ENCODE measurements around the gene TJP1.

The TJP1 gene

DNA sequence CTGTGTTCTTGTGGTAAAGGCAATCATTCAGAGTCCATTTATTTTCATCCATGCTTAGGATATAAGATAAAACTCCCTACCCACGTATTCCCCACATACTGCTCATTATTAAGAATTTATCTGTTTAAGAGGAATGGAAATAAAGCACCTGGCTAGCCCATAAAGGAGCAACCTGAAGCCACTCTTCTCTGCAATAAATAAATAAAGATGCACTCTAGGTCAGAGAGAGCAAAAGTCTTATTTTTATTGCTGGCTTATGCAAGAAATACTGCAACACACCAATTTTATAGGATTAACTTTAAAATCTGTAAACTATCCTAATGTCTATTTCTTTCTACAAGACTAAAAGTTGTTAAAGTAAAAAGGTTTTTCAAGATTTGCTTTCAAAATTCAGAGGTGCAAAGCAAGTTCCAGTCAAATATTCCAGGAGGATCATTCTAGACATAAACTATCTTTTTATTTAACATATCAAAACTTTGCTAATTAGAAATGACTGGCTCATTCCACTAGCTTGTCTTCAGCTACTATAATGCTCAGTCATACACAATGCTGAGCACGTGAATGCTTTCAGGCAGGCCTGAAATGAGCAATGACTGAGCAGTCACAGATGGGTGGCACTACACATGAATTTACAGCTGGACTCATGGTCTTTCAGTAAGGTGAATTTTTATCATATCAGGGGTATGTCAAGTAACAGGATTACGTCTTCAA, 7.1 kb downstream of the TJP1 start:
- H2BK120ac ChIP-seq (ENCODE audit: insufficient read depth, low read length, poor library complexity): no peak overlapping the region
- no peak overlapping the region for H4K8ac ChIP-seq (ENCODE audit: low read depth, low read length)
- H3K9me3 ChIP-seq (ENCODE audit: insufficient read depth, low read depth, low read length): no peaks in the 10 kb centered on the region
- no peak overlapping the region for H2BK5ac ChIP-seq (ENCODE audit: low read depth, low read length, poor library complexity)
- H3K27me3 ChIP-seq (ENCODE audit: insufficient read depth, low read length): no peaks in the 10 kb centered on the region
- H3K23ac ChIP-seq (ENCODE audit: low read length): no peak overlapping the region
- no CpG with 5 or more reads among the region's 3 CpGs for WGBS (ENCODE audit: extremely low coverage, insufficient coverage, insufficient read length)
- H3K27ac ChIP-seq (ENCODE audit: low read depth, low read length): no peak overlapping the region
- H3K4me3 ChIP-seq (ENCODE audit: low read depth, low read length): no peak overlapping the region
- no peak overlapping the region for H4K91ac ChIP-seq (ENCODE audit: low read depth, low read length)
- H3K14ac ChIP-seq (ENCODE audit: low read length): no peak overlapping the region
- H2AK5ac ChIP-seq (ENCODE audit: low read length): no peak overlapping the region
- DNase-seq: peak; percentile 18 to 47
- no peak overlapping the region for H3K18ac ChIP-seq (ENCODE audit: low read length)
- H3K4me1 ChIP-seq (ENCODE audit: control insufficient read depth in 1 of 2, insufficient read depth in 2 of 2, low read length in 2 of 2): peaks cover 4 to 6% of the 10 kb centered on the region in 2 experiments
- H3K4ac ChIP-seq (ENCODE audit: low read depth, low read length): peak overlapping the region; percentile 42
- no peak overlapping the region for H3K9ac ChIP-seq (ENCODE audit: low read length)
- no peaks in the 10 kb centered on the region for H3K79me1 ChIP-seq (ENCODE audit: low read length)
- H3K36me3 ChIP-seq (ENCODE audit: control insufficient read depth in 1 of 2, insufficient read depth in 2 of 2, low read length in 2 of 2): peaks cover 0 to 1% of the 10 kb centered on the region in 2 experiments
- no peak overlapping the region for H2BK12ac ChIP-seq (ENCODE audit: low read length)
- H2AFZ ChIP-seq (ENCODE audit: insufficient read depth, low read length, poor library complexity): no peak overlapping the region
- H3K79me2 ChIP-seq (ENCODE audit: control insufficient read depth, insufficient read depth, low read length, poor library complexity): peaks cover 9% of the 10 kb centered on the region
- H4K12ac ChIP-seq (ENCODE audit: low read depth, low read length): no peak overlapping the region
- no peak overlapping the region for H3K4me2 ChIP-seq (ENCODE audit: low read length)

DNA sequence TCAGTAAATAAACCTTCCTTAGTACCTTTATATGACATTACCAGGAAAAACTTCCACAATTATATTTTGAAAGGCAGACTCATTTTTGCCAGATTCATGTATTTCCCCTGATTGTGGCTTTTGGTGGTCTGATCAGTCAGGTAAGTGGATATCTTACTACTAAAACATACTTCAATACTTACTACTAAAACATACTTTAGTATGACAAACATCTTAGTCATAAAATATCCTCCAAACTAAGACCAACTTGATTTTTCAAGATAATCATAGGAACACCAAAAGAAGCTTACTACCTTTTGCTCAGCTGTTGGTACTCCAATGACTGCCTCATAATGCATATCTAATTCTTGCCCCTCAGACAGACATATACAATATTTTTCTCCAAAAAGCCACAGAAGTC, 9.3 kb downstream of the TJP1 start:
- Histone ChIP-seq H2BK12ac (ENCODE audit: low read length) (no peak overlapping the region), H2AK5ac (ENCODE audit: low read length) (no peak overlapping the region), H3K79me2 (ENCODE audit: control insufficient read depth, insufficient read depth, low read length, poor library complexity) (peaks cover 4% of the 10 kb centered on the region), H3K79me1 (ENCODE audit: low read length) (no peaks in the 10 kb centered on the region), H3K23ac (ENCODE audit: low read length) (no peak overlapping the region), H3K4ac (ENCODE audit: low read depth, low read length) (no peak overlapping the region), H2BK120ac (ENCODE audit: insufficient read depth, low read length, poor library complexity) (no peak overlapping the region), H3K14ac (ENCODE audit: low read length) (no peak overlapping the region), H3K27ac (ENCODE audit: low read depth, low read length) (no peak overlapping the region), H3K18ac (ENCODE audit: low read length) (no peak overlapping the region), H3K9me3 (ENCODE audit: insufficient read depth, low read depth, low read length) (no peaks in the 10 kb centered on the region), H3K4me3 (ENCODE audit: low read depth, low read length) (no peak overlapping the region), H3K4me2 (ENCODE audit: low read length) (no peak overlapping the region), H4K8ac (ENCODE audit: low read depth, low read length) (no peak overlapping the region), H3K4me1 (ENCODE audit: control insufficient read depth in 1 of 2, insufficient read depth in 2 of 2, low read length in 2 of 2) (peaks cover 4 to 6% of the 10 kb centered on the region in 2 experiments), H3K36me3 (ENCODE audit: control insufficient read depth in 1 of 2, insufficient read depth in 2 of 2, low read length in 2 of 2) (no peaks in the 10 kb centered on the region), H2AFZ (ENCODE audit: insufficient read depth, low read length, poor library complexity) (no peak overlapping the region), H3K9ac (ENCODE audit: low read length) (no peak overlapping the region), H4K91ac (ENCODE audit: low read depth, low read length) (no peak overlapping the region), H4K12ac (ENCODE audit: low read depth, low read length) (no peak overlapping the region), H2BK5ac (ENCODE audit: low read depth, low read length, poor library complexity) (no peak overlapping the region), H3K27me3 (ENCODE audit: insufficient read depth, low read length) (no peaks in the 10 kb centered on the region)
- no peak for DNase-seq

DNA sequence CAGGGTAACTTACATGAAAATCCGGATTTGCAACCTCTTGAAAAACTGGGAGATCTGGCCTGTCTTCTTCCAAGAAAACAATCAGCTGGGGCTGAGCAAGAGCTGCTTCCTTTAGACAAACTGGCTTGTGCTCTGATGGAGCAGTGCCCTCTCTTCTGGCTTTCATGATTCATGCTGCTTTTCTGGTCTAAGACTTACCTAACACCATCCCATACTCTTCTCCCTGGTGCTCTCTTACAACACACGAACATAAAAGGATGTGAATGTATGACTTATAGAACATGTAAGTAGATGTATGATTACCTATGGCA, 9.9 kb downstream of the TJP1 start:
- WGBS (ENCODE audit: extremely low coverage, insufficient coverage, insufficient read length): no CpG with 5 or more reads among the region's 2 CpGs
- Histone ChIP-seq H3K4ac (ENCODE audit: low read depth, low read length) (no peak overlapping the region), H2BK5ac (ENCODE audit: low read depth, low read length, poor library complexity) (no peak overlapping the region), H2BK12ac (ENCODE audit: low read length) (no peak overlapping the region), H4K12ac (ENCODE audit: low read depth, low read length) (no peak overlapping the region), H3K79me1 (ENCODE audit: low read length) (no peaks in the 10 kb centered on the region), H2AFZ (ENCODE audit: insufficient read depth, low read length, poor library complexity) (no peak overlapping the region), H2AK5ac (ENCODE audit: low read length) (no peak overlapping the region), H3K4me3 (ENCODE audit: low read depth, low read length) (no peak overlapping the region), H2BK120ac (ENCODE audit: insufficient read depth, low read length, poor library complexity) (no peak overlapping the region), H3K4me1 (ENCODE audit: control insufficient read depth in 1 of 2, insufficient read depth in 2 of 2, low read length in 2 of 2) (peaks cover 4 to 6% of the 10 kb centered on the region in 2 experiments), H3K23ac (ENCODE audit: low read length) (no peak overlapping the region), H3K14ac (ENCODE audit: low read length) (no peak overlapping the region), H3K9ac (ENCODE audit: low read length) (no peak overlapping the region), H3K27ac (ENCODE audit: low read depth, low read length) (no peak overlapping the region), H3K27me3 (ENCODE audit: insufficient read depth, low read length) (no peaks in the 10 kb centered on the region), H3K79me2 (ENCODE audit: control insufficient read depth, insufficient read depth, low read length, poor library complexity) (peaks cover 4% of the 10 kb centered on the region), H4K8ac (ENCODE audit: low read depth, low read length) (no peak overlapping the region), H4K91ac (ENCODE audit: low read depth, low read length) (no peak overlapping the region), H3K9me3 (ENCODE audit: insufficient read depth, low read depth, low read length) (no peaks in the 10 kb centered on the region), H3K36me3 (ENCODE audit: control insufficient read depth in 1 of 2, insufficient read depth in 2 of 2, low read length in 2 of 2) (no peaks in the 10 kb centered on the region), H3K18ac (ENCODE audit: low read length) (no peak overlapping the region), H3K4me2 (ENCODE audit: low read length) (no peak overlapping the region)
- peak; percentile 86 to 96 for DNase-seq

DNA sequence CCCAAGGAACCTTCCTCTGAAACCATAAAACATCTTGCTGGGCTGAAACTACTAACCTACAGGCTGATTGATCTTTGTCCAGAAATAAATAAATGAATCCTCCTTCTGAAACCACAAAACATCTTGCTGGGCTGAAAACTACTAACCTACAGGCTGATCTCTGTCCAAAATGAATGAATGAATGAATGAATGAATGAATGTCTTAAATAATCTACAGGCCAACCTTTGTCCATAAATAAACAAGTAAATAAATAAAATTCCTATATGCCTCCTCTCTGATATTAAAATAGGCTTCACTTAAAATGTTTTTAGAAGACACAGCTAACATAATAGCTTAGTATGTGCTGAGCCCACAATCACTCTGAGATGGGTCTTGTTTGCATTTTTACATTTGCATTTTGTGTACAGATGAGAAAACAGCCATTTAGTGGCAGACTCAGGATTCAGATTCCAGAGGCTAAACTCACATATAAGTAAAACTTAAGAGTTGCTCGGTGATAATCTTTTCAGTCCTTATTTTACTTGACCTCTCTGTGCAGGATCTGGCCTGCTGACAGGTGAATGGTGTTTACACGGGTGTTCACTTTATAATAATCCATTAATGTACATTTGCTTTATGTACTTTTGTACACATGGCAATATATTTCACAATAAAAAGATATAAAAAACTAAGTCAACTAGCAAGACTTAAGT, 10.4 kb downstream of the TJP1 start:
- Histone ChIP-seq H3K4ac (ENCODE audit: low read depth, low read length) (no peak overlapping the region), H3K79me2 (ENCODE audit: control insufficient read depth, insufficient read depth, low read length, poor library complexity) (peaks cover 4% of the 10 kb centered on the region), H3K4me1 (ENCODE audit: control insufficient read depth in 1 of 2, insufficient read depth in 2 of 2, low read length in 2 of 2) (peaks cover 4 to 6% of the 10 kb centered on the region in 2 experiments), H3K18ac (ENCODE audit: low read length) (no peak overlapping the region), H3K9ac (ENCODE audit: low read length) (no peak overlapping the region), H4K91ac (ENCODE audit: low read depth, low read length) (no peak overlapping the region), H3K4me2 (ENCODE audit: low read length) (no peak overlapping the region), H3K27me3 (ENCODE audit: insufficient read depth, low read length) (no peaks in the 10 kb centered on the region), H3K36me3 (ENCODE audit: control insufficient read depth in 1 of 2, insufficient read depth in 2 of 2, low read length in 2 of 2) (no peaks in the 10 kb centered on the region), H3K9me3 (ENCODE audit: insufficient read depth, low read depth, low read length) (no peaks in the 10 kb centered on the region), H2AFZ (ENCODE audit: insufficient read depth, low read length, poor library complexity) (no peak overlapping the region), H4K12ac (ENCODE audit: low read depth, low read length) (no peak overlapping the region), H3K23ac (ENCODE audit: low read length) (no peak overlapping the region), H4K8ac (ENCODE audit: low read depth, low read length) (no peak overlapping the region), H2AK5ac (ENCODE audit: low read length) (no peak overlapping the region), H2BK12ac (ENCODE audit: low read length) (no peak overlapping the region), H3K27ac (ENCODE audit: low read depth, low read length) (peak overlapping the region; percentile 33), H2BK120ac (ENCODE audit: insufficient read depth, low read length, poor library complexity) (no peak overlapping the region), H3K79me1 (ENCODE audit: low read length) (no peaks in the 10 kb centered on the region), H2BK5ac (ENCODE audit: low read depth, low read length, poor library complexity) (no peak overlapping the region), H3K4me3 (ENCODE audit: low read depth, low read length) (no peak overlapping the region), H3K14ac (ENCODE audit: low read length) (no peak overlapping the region)
- no CpG with 5 or more reads among the region's 2 CpGs for WGBS (ENCODE audit: extremely low coverage, insufficient coverage, insufficient read length)
- no peak for DNase-seq

Measured in trophoblast cell (in vitro differentiated cells and primary cell).